ENCODE results near the gene TUBGCP3. TPM values are rescaled to one million over a fixed set of nuclear protein-coding genes. Genes with fewer than 3 reads are reported as not detected.

Gene TUBGCP3
- total and polyA plus RNA-seq, 10 donors: 9.1 to 69.8 (median 48.7) TPM

DNA sequence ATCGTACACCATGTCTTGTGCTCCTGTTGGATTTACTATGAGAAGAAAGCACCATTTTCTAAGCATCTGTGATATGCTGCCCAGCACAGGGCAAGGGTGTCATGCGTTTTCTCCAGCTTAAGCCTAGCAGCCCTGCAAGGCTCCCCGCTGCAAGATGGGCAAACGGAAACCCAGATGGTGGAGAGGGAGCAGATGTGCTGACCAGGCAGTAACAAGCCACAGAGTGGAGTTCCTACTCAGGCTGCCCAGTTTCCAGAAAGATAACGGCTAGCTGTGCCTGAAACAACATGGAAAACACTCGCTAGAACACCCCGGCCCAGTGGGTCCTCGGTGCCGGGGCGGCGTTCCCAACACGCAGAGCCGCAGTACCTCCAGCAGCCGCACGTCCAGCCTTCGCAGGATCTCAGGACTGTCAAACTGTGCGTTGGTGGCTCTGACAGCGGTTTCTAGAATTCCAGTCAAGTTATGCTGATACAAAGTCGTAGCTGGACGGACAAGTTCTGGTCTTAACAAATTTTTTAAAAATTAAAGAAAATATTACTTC is 68.4 kb downstream of the TUBGCP3 start:
- 96 to 98% (median 97%) methylated on average over 12 to 20 of the region's 20 CpGs for WGBS, 5 donors
- peaks cover 0 to 100% (median 86%) of the 10 kb centered on the region in 6 donors for H3K36me3 ChIP-seq
- H3K27ac ChIP-seq: no peak overlapping the region
- TF ChIP-seq POLR2AphosphoS5 (IDR thresholded peaks at IDR 0.05) (no peak), POLR2A (IDR thresholded peaks at IDR 0.05) (no peak)
- TF ChIP-seq, protein P1, sequence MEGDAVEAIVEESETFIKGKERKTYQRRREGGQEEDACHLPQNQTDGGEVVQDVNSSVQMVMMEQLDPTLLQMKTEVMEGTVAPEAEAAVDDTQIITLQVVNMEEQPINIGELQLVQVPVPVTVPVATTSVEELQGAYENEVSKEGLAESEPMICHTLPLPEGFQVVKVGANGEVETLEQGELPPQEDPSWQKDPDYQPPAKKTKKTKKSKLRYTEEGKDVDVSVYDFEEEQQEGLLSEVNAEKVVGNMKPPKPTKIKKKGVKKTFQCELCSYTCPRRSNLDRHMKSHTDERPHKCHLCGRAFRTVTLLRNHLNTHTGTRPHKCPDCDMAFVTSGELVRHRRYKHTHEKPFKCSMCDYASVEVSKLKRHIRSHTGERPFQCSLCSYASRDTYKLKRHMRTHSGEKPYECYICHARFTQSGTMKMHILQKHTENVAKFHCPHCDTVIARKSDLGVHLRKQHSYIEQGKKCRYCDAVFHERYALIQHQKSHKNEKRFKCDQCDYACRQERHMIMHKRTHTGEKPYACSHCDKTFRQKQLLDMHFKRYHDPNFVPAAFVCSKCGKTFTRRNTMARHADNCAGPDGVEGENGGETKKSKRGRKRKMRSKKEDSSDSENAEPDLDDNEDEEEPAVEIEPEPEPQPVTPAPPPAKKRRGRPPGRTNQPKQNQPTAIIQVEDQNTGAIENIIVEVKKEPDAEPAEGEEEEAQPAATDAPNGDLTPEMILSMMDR (IDR thresholded peaks at IDR 0.05 in 8 of 11, conservative IDR thresholded peaks at IDR 0.05 in 3 of 11): no peak
- intact Hi-C loops (cut with DNase I; ENCODE audit: low total_unique reads): no loop called here
- no peaks in the 10 kb centered on the region for H3K27me3 ChIP-seq (replicated peaks in 1 of 7)
- H3K9me3 ChIP-seq: no peaks in the 10 kb centered on the region
- no peaks in the 10 kb centered on the region for H3K4me1 ChIP-seq
- H3K4me3 ChIP-seq: no peak overlapping the region
- DNase-seq: no peak

DNA sequence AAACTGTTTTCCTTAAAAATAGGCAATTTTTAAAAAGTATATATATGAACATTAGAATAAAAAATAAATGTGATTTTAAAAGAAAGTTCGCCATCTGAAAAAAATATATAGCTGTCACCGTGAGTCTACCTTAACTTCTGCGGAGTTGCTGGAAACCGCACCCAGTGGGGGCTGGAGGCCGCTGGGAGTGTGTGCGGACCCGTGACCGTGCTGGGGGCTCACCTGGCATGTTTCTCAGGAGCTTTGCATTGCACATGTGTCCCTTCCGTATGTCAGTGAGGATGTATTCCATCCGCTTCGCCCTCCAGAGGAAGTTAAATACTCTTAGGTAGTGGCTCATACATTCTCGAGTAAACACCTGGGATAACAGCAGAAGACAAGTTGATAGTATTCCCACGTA is 71.7 kb downstream of the TUBGCP3 start:
- H3K4me3 ChIP-seq: no peak overlapping the region
- no peak overlapping the region for H3K27ac ChIP-seq
- no peaks in the 10 kb centered on the region for H3K9me3 ChIP-seq
- no peak for DNase-seq
- H3K27me3 ChIP-seq (replicated peaks in 1 of 7): no peaks in the 10 kb centered on the region
- 94 to 98% (median 96%) methylated on average over 13 of the region's 13 CpGs for WGBS, 5 donors
- intact Hi-C loops (cut with DNase I; ENCODE audit: low total_unique reads): no loop called here
- TF ChIP-seq POLR2A (IDR thresholded peaks at IDR 0.05) (no peak), POLR2AphosphoS5 (IDR thresholded peaks at IDR 0.05) (no peak)
- TF ChIP-seq, protein P1 (IDR thresholded peaks at IDR 0.05 in 8 of 11, conservative IDR thresholded peaks at IDR 0.05 in 3 of 11): no peak
- peaks cover 0 to 100% (median 71%) of the 10 kb centered on the region in 6 donors for H3K36me3 ChIP-seq
- H3K4me1 ChIP-seq: no peaks in the 10 kb centered on the region

DNA sequence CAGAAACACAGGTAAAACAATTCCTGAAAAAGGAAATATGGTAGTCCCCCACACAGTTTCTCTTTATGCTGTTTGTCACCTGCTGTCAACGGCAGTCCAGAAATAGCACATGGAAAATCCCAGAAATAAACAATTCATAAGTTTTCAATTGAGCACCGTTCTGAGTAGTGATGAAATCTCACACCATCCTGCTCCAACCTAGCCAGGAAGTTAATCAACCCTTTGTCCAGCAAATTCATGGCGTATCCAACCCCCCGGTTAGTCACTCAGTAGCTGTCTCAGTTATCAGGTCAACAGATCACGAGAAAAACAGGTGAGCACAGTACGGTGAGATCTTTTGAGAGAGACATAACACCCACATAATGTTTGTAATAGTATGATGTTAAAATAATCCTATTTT is 74.2 kb downstream of the TUBGCP3 start:
- no peak for DNase-seq
- TF ChIP-seq, protein P1 (IDR thresholded peaks at IDR 0.05 in 8 of 11, conservative IDR thresholded peaks at IDR 0.05 in 3 of 11): no peak
- no peak for TF ChIP-seq POLR2A (IDR thresholded peaks at IDR 0.05)
- TF ChIP-seq POLR2AphosphoS5 (IDR thresholded peaks at IDR 0.05): no peak
- Histone ChIP-seq H3K27me3 (replicated peaks in 1 of 7) (no peaks in the 10 kb centered on the region), H3K36me3 (peaks cover 0 to 100% (median 68%) of the 10 kb centered on the region in 6 donors), H3K4me3 (no peak overlapping the region), H3K27ac (no peak overlapping the region), H3K4me1 (no peaks in the 10 kb centered on the region), H3K9me3 (no peaks in the 10 kb centered on the region)
- intact Hi-C loops (cut with DNase I; ENCODE audit: low total_unique reads): no loop called here
- WGBS, 5 donors: 75 to 87% (median 83%) methylated on average over 6 of the region's 6 CpGs

DNA sequence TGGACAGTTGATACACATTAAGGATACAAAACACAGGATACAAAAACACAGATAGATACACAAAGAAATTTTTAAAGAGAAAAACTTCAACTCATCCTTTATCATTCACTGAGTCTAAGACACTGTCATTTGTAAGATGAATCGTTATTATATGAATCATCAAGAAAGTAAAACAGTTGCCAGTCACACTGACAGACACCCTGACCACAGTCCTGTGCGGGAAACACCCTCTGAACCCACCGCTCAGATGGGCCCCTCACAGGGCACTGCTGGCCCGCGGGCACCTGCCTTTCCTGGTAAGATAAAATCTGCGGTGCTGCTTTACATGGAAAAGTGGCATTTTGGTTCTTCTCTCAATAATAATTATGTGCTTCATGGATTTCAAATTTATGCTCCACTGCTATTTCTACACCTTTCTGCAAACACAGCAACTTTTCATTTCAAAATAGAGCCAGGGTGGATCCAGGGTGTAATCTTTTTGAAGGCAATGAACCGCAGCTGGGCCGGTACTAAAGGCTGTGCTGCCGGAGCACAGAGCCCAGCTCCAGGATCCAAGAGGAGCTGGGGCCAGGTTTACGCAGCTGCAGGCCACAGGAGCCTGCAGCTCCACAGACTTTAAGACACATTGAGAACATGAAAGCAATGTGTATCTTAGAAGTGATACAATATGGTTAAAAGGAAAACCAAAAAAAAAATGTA is 76.8 kb downstream of the TUBGCP3 start:
- intact Hi-C loops (cut with DNase I; ENCODE audit: low total_unique reads): no loop called here
- no peak for DNase-seq
- H3K9me3 ChIP-seq: no peaks in the 10 kb centered on the region
- WGBS, 5 donors: 86 to 89% (median 88%) methylated on average over 10 of the region's 10 CpGs
- H3K4me3 ChIP-seq: no peak overlapping the region
- TF ChIP-seq, protein P1 (IDR thresholded peaks at IDR 0.05 in 8 of 11, conservative IDR thresholded peaks at IDR 0.05 in 3 of 11): no peak
- no peak for TF ChIP-seq POLR2AphosphoS5 (IDR thresholded peaks at IDR 0.05)
- no peak for TF ChIP-seq POLR2A (IDR thresholded peaks at IDR 0.05)
- H3K27ac ChIP-seq: no peak overlapping the region
- no peaks in the 10 kb centered on the region for H3K27me3 ChIP-seq (replicated peaks in 1 of 7)
- H3K4me1 ChIP-seq: no peaks in the 10 kb centered on the region
- peaks cover 0 to 100% (median 65%) of the 10 kb centered on the region in 6 donors for H3K36me3 ChIP-seq

Data from spleen (tissue), 11 donors.